ENCODE results near the gene CCDC187.

CCDC187 gene

GRCh38 chr9:136252846-136253245 is 51.0 kb downstream of the CCDC187 start:
- no peak for DNase-seq (ENCODE audit: low read depth)

DNA sequence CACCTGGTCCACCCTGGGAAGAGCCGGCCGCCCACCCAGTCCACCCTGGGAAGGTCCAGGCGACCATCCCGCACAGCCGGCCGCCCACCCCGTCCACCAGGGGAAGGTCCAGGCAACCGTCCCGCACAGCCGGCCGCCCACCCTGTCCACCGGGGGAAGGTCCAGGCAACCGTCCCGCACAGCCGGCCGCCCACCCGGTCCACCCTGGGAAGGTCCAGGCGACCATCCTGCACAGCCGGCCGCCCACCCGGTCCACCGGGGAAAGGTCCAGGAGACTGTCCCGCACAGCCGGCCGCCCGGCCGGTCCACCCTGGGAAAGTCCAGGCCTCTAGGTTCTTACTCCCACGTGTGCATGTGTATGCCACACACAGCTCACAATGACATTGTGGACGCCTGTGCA is 51.6 kb downstream of the CCDC187 start:
- no peak for DNase-seq (ENCODE audit: low read depth)

DNA sequence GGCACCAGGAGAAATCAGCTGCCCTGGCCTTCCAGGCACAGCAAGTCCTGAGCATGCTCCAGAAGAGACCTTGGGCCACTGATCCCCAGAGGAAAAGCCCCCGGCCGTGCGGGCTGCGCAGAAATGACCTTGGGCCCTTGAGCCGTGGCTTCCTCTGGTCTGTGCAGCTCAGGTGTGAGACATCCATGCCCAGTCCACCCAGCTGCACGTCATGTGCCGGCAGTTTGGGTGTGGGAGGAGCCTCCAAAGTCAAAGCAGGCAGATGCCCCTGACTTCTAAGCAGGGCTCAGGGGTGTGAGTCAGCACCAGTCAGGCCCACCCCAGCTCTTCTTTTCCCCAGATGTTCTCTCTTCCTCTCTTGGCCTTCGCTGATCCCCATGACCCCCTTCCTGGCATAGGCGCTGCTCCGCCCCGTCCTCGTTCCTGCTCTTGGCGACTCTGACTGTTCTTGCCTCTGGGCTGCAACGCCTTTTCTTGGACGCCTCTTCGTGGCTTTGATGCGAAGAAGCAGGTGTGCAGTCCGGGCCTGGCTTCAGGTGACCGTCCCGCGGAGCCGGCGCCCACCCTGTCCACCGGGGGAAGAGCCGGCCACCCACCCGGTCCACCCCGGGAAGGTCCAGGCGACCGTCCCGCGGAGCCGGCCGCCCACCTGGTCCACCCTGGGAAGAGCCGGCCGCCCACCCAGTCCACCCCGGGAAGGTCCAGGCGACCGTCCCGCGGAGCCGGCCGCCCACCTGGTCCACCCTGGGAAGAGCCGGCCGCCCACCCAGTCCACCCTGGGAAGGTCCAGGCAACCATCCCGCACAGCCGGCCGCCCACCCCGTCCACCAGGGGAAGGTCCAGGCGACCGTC is 52.4 kb downstream of the CCDC187 start:
- DNase-seq (ENCODE audit: low read depth): no peak

- DNase-seq (ENCODE audit: low read depth): no peak
Observed at GRCh38 chr9:136250676-136251075, 53.2 kb downstream of the CCDC187 start.

GRCh38 chr9:136249877-136250559 is 53.9 kb downstream of the CCDC187 start:
- DNase-seq (ENCODE audit: low read depth): no peak

DNA sequence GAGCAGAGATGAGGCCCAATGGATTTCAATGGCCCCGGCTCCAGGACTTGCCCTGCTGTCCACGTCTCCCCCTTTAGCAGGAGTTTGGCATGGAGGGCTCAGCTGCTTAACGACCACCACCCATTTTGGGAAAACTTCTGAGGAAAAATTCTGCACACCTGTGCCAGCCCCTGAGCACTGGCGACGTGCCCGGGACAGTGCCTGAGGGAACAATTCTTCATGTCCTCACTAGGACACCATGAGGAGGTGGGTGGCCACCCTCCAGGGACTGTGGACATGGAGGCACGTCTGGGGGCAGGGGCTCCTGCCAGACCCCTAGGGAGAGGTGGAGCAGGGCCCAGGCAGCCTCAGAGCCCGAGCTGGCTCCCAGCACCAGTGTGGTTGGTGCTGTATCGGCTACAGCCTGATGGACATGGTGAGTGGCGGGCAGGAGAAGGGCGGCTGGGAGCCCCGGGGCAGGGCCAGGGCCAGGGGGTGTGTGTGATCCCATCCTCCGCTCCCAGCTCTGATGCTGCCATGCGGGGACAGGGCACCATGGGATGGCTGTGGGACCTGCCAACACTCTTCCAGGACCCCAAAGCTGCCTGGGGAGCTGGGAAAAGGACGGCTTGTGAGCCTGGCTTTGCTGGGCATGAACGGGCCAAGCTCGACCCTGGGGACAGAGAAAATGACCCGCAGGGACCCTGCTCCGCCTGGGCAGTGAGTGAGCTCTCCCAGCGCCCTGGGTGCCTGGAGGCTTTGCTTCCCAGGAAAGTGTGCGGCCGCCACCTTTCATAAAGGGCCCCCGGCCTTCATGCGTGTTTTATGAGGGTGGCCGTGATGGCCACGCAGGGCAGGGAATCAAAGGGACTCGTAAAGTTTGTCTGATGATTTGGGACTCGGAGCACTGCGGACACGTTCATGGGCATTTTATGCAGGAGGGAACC is 54.7 kb downstream of the CCDC187 start:
- no peak for DNase-seq (ENCODE audit: low read depth)

DNA sequence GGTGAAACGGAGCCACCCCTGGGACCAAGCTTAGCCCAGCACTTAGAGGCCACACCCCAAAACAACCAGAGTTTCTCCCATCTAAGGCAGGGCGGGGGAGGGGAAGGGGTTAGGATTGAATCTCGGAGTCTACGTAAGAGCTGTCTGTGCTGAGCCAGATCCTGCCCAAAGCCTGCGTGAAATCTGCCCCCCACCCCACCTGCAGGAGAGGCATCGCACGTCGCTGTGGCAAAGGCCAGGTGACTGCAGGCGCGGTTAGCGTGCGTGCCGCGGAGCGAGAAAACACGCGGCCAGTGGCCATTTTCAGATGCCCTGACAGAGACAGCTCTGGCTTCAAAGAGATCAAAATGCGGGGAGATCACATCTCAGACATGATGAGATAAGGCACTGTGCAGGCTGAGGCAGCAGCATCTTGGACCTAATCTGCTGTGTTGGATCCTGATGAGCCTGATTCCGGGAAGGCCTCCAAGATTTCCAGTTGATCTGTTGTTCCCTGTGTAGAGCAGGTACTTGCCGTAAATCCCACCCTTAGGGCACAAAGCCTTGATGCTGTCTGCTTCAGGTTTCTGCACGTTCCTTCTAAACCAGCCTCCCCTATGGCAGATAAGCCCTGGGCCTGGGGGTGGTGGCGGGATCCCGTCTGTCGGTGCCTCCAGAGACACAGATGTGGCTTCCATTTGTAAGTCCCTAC is 55.8 kb downstream of the CCDC187 start:
- DNase-seq (ENCODE audit: low read depth): no peak

DNA sequence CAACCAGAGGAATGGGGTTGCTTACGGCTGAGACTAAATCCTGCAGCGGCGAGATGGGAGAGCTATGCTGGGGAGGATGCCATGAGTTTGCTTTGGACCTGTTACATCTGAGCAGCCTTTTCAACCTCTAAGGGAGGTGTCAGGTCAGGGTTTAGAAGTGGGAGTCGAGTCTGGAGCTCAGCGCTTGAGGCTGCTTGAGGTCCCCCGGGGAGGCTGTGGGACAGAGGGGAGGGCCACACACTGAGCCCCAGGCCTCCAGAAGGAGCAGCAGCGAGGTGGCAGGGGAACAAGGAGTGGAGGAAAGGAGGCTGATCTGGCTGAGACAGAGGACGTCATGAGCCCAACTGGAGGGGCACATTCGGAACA is 56.4 kb downstream of the CCDC187 start:
- no peak for DNase-seq (ENCODE audit: low read depth)

- DNase-seq (ENCODE audit: low read depth): no peak
Observed at GRCh38 chr9:136246849-136247550, 56.9 kb downstream of the CCDC187 start.

DNA sequence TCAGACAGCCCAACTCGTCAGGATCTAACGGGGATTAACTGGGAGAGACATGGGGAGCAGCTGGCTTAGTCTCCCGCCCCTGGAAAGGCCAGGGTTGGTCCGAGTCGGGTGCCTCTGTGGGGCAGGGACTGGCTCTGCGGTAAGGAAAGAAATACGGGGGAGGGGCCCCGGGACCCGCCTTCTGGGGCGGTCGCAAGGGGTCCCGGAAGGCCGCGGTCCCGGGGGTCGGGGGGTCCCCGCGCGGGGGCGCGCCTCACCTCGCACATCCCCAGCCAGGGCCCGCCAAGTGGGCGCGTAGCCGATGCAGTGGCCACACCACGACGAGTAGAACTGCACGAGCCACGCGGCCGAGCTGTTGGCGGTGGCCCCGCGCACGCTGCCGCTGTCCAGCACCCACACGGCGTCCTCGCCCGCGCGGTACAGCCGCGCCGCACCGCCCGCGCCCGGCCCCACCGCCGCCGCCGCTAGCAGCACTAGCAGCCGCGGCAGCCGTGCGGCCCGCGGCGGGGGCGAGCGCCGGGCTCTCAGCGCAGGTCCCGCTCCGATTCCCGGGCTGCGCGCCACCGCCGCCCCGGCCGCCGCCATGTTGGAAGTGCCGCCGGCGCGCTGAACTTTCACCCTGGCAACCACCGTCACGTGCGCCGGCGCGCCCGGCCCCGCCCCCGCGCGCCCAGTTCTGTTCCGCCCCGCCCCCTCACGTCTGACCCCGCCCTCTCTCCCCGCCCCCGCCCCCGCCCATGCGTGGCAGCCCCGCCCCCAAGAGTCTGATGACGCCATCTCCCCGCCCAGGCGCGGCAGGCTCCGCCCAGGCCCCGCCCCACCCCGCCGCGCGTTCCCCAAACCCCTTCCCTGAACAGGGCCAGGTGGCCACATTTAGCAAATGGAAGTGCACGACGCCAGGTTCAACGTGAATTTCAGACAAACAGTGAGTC is 58.4 kb downstream of the CCDC187 start, which contains the start of gene QSOX2:
Gene QSOX2, minus strand, starts transcription at position 594 of the 932 bp plus-strand sequence. Its CDS starts 9 bp downstream, at position 585.
- peak; percentile 70 for DNase-seq (ENCODE audit: low read depth)

GRCh38 chr9:136244969-136245218 is 59.0 kb downstream of the CCDC187 start:
- DNase-seq (ENCODE audit: low read depth): no peak

DNA sequence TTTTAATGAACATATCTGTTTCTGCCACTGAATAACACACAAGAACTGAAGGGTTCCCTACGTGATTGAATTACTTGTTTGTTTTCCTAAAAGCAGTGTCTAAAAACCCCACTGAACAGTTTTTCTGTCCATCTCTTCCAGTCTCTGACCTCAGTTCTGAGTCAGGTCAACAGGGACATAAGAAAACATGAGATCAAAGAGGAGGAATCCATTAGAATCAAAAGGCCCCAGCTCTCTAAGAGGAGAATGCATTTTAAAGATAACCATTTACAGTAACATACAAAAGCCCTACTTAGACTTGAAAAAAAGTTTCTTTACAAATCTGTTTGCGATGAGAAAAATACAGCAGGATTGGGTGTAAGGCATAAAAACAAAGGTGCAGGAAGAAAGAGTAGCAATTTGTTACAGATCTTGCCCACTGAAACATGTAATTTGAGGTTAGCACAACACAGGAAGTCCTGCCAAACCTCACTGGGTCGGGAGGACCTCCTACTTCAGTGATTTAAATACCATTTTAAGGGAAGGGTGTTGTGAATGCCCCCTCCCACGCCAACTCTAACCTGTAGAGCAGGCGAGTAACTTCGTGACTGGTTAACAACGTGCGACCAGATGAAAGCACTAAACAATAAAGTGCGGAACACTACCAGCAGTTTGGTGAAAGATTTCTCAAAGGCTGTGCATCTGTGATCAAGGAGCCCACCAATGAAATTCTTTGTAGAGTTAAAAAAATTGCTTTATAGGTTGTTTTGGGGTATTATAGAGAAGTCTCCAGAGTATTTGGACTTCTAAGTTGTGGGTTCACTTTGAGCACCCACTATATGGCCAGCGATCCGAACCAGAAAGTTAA is 59.5 kb downstream of the CCDC187 start:
- no peak for DNase-seq (ENCODE audit: low read depth)

- no peak for DNase-seq (ENCODE audit: low read depth)
Observed at GRCh38 chr9:136243631-136244030, 60.3 kb downstream of the CCDC187 start.

- DNase-seq (ENCODE audit: low read depth): no peak
Observed at GRCh38 chr9:136242918-136243525, 60.9 kb downstream of the CCDC187 start.

- no peak for DNase-seq (ENCODE audit: low read depth)
Observed at GRCh38 chr9:136242248-136242647, 61.6 kb downstream of the CCDC187 start.

DNA sequence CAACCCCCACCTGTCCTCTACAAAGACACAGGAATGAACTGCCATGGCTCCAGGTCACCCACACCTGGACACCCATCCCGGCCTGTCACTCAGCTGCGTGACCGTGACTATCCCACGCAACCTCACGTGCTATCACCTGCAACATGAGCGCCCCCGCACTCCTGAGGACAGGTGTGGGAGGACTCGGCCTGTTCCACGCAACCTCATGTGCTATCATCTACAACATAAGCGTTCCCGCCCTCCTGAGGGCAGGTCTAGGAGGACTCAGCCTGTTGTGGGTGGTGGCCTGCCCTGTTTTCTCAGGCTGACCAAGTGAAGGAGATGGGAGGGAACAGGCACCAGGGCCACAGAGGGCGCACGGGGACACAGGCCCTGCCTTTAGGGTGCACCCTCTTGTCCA is 62.4 kb downstream of the CCDC187 start:
- DNase-seq (ENCODE audit: low read depth): no peak

GRCh38 chr9:136240941-136241340 is 63.0 kb downstream of the CCDC187 start:
- DNase-seq (ENCODE audit: low read depth): no peak

DNA sequence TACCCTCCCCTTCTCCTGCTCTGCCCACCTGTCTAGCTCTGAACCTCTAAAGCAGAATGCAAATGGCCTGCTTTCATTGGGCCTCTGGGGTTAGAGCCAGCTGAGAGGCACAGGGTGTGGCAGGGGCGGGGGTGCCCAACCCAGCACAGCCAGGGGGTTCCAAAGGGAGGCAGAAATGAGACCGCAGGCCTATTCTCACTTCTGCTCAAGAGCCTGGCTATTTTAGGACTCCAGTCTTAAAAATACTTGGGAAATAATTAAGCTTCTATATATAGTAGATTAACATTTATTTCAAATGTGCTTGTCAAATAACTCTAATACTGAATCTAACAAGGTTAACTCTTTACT is 63.9 kb downstream of the CCDC187 start:
- DNase-seq (ENCODE audit: low read depth): no peak

Data from fibroblast of gingiva (primary cell).